HCT116 (cell line): Measurements from ENCODE around the gene THADA. TPM values are rescaled to one million over a fixed set of nuclear protein-coding genes. Genes with fewer than 3 reads are reported as not detected.

Experiments
- ATAC-seq: fragments of 200-7000 bp; cut with Tn5 transposase; 2 replicates; pipeline ENCODE4 v1.9.1; 2020; ENCODE audit warnings: mild to moderate bottlenecking, moderate library complexity
- BruUV-seq: library from RNA; stranded (reverse); fragments of 400-500 nt; replicated peaks from 2 replicates; lab custom pipeline; 2021; lab: Mats Ljungman, UMichigan
- CTCF ChIA-PET: fragments of 300-600 bp; sonication (Branson Sonifier 250); formaldehyde crosslinking; loops from one replicate; lab custom pipeline; 2021; ENCODE audit warnings: antibody characterized with exemption; lab: Charles Lee
- POLR2A ChIA-PET: fragments of 300-600, 350-600 bp; sonication (Branson Sonifier 250); formaldehyde crosslinking; loops from one replicate; lab custom pipeline; 2021; ENCODE audit warnings: antibody characterized with exemption; lab: Charles Lee
- RAD21 ChIA-PET, 2 experiments: fragments of 300-600 bp; sonication (Branson Sonifier 250); formaldehyde crosslinking; loops; one replicate each; lab custom pipeline; 2023; ENCODE audit warnings: low total read pairs in 2 of 2; ENCODE audit not compliant: uncharacterized antibody in 2 of 2, unreplicated experiment in 2 of 2, low non-redundant PET in 1 of 2; lab: Charles Lee
- DNase-seq: peaks from one replicate; pipeline ENCODE4 v3.0.0-alpha.2; 2010; ENCODE audit warnings: low read depth, low spot score
- H2AFZ ChIP-seq: fragments of 200-600 bp; shearing (Covaris generic), sonication (generic); 2 replicates; pipeline ENCODE4 v1.6.1; 2017; ENCODE audit warnings: low read depth, mixed run types, mixed read lengths, antibody characterized with exemption, low read length; ENCODE audit not compliant: poor library complexity, severe bottlenecking
- H3K27ac ChIP-seq: 2 replicates; pipeline ENCODE4 v1.5.1; 2012; ENCODE audit warnings: low read depth, low read length
- H3K27me3 ChIP-seq: fragments of 200-600 bp; sonication (generic); 2 replicates; pipeline ENCODE4 v1.6.1; 2016; ENCODE audit warnings: mixed run types, low read length, mixed read lengths; ENCODE audit not compliant: insufficient read depth
- H3K36me3 ChIP-seq, 2 experiments: fragments of 200-500 bp in 1 of 2; fragments of 200-600 bp in 1 of 2; sonication (Bioruptor generic) in 1 of 2; sonication (generic) in 1 of 2; 2 replicates each; pipeline versions ENCODE4 v1.5.1 to v1.6.1; 2014 to 2016; ENCODE audit warnings: low read length in 2 of 2, inconsistent platforms in 1 of 2, mixed read lengths in 1 of 2, mixed run types in 1 of 2; ENCODE audit not compliant: insufficient read depth in 2 of 2, control insufficient read depth in 1 of 2
- H3K4me1 ChIP-seq, 2 experiments: fragments of 200-600 bp in 1 of 2; sonication (generic) in 1 of 2; 2 replicates each; pipeline versions ENCODE4 v1.5.1 to v1.6.1; 2012 to 2017; ENCODE audit warnings: low read length in 2 of 2, inconsistent platforms in 1 of 2, mild to moderate bottlenecking in 1 of 2, mixed read lengths in 1 of 2, mixed run types in 1 of 2, moderate library complexity in 1 of 2; ENCODE audit not compliant: insufficient read depth in 2 of 2, control insufficient read depth in 1 of 2
- H3K4me2 ChIP-seq: fragments of 200-600 bp; sonication (generic); 2 replicates; pipeline ENCODE4 v1.6.1; 2017; ENCODE audit warnings: mixed run types, low read length, mixed read lengths
- H3K4me3 ChIP-seq, 2 experiments: fragments of 200-600 bp in 1 of 2; sonication (generic) in 1 of 2; replicated peaks in 1 of 2; 2 replicates each; pipeline ENCODE4 v1.5.1; 2011 to 2016; ENCODE audit warnings: low read length in 2 of 2, control low read depth in 1 of 2, low read depth in 1 of 2, mild to moderate bottlenecking in 1 of 2, mixed read lengths in 1 of 2, mixed run types in 1 of 2
- H3K79me2 ChIP-seq: fragments of 200-600 bp; sonication (generic); 2 replicates; pipeline ENCODE4 v1.6.1; 2017; ENCODE audit warnings: mild to moderate bottlenecking, mixed run types, low read length, moderate library complexity, mixed read lengths; ENCODE audit not compliant: insufficient read depth
- H3K9ac ChIP-seq: fragments of 200-600 bp; sonication (generic); 2 replicates; pipeline ENCODE4 v1.6.1; 2016; ENCODE audit warnings: low read length, mixed read lengths
- H3K9me2 ChIP-seq: fragments of 200-600 bp; sonication (generic), shearing (Covaris generic); 2 replicates; pipeline ENCODE4 v1.6.1; 2017; ENCODE audit warnings: mixed run types, mild to moderate bottlenecking, moderate library complexity; ENCODE audit not compliant: insufficient read depth
- H3K9me3 ChIP-seq, 2 experiments: fragments of 200-500 bp in 1 of 2; fragments of 200-600 bp in 1 of 2; sonication (Bioruptor generic) in 1 of 2; sonication (generic) in 1 of 2; 2 replicates each; pipeline ENCODE4 v1.6.1; 2014 to 2017; ENCODE audit warnings: low read length in 2 of 2, mixed read lengths in 2 of 2, inconsistent platforms in 1 of 2, low read depth in 1 of 2, mild to moderate bottlenecking in 1 of 2, mixed run types in 1 of 2, moderate library complexity in 1 of 2; ENCODE audit not compliant: control insufficient read depth in 1 of 2, insufficient read depth in 1 of 2
- H4K20me1 ChIP-seq: fragments of 200-600 bp; sonication (generic), shearing (Covaris generic); 2 replicates; pipeline ENCODE4 v1.6.1; 2017; ENCODE audit warnings: mixed run types, mild to moderate bottlenecking, moderate library complexity; ENCODE audit not compliant: insufficient read depth
- POLR2AphosphoS5 ChIP-seq: IDR thresholded peaks from 2 replicates; pipeline ENCODE4 v1.6.1; 2011; ENCODE audit warnings: mild to moderate bottlenecking, low read depth, low read length, moderate library complexity
- RAD21 ChIP-seq: IDR thresholded peaks from 2 replicates; pipeline ENCODE4 v1.6.1; 2012; ENCODE audit warnings: low read depth, mild to moderate bottlenecking
- SP1 ChIP-seq: IDR thresholded peaks from 2 replicates; pipeline ENCODE4 v1.6.1; 2012; ENCODE audit warnings: low read depth
- ZBTB33 ChIP-seq: IDR thresholded peaks from 2 replicates; pipeline ENCODE4 v1.6.1; 2011; ENCODE audit warnings: mild to moderate bottlenecking, low read length, moderate library complexity; ENCODE audit not compliant: insufficient replicate concordance; ENCODE audit errors: extremely low read depth
- intact Hi-C: fragments of 100-400 bp; cut with micrococcal nuclease; formaldehyde crosslinking; loops from 2 replicates; pipeline ENCODE4 v1.10.0; 2022
- total RNA-seq: library from RNA; stranded (reverse); gene quantifications from one replicate; pipeline ENCODE4 v1.2.1, GENCODE V29; 2021; ENCODE audit not compliant: unreplicated experiment
- TF ChIP-seq, protein P1 (sequence below), 3 experiments: fragments of 200-600 bp in 1 of 3; sonication (generic) in 1 of 3; IDR thresholded peaks in 2 of 3; conservative IDR thresholded peaks in 1 of 3; 2 replicates each; pipeline ENCODE4 v1.5.1; 2012 to 2017; ENCODE audit warnings: low read depth in 2 of 3, low read length in 2 of 3, antibody characterized with exemption in 1 of 3, borderline replicate concordance in 1 of 3, control low read depth in 1 of 3, mild to moderate bottlenecking in 1 of 3, mixed read lengths in 1 of 3, mixed run types in 1 of 3, moderate library complexity in 1 of 3; ENCODE audit not compliant: insufficient read depth in 1 of 3

Gene THADA
- total RNA-seq, 1 experiment from 2014 or later, result 30.7 TPM

GRCh38 chr2:43414586-43415135 is 181.2 kb downstream of the THADA start:
- Histone ChIP-seq H3K79me2 (no peaks in the 10 kb centered on the region), H3K27me3 (no peaks in the 10 kb centered on the region), H3K4me3 (no peak overlapping the region), H3K36me3 (no peaks in the 10 kb centered on the region), H3K4me1 (peaks cover 28 to 55% of the 10 kb centered on the region in 2 experiments), H3K9me3 (no peaks in the 10 kb centered on the region), H3K4me2 (no peak overlapping the region), H4K20me1 (no peaks in the 10 kb centered on the region), H3K9ac (no peak overlapping the region), H3K27ac (peak overlapping the region; percentile 55), H3K9me2 (no peaks in the 10 kb centered on the region), H2AFZ (no peak overlapping the region)
- ChIA-PET RAD21 (no interaction called here), CTCF (no interaction called here), POLR2A (interaction anchor here (0.5 kb wide), 1 partner anchor 46 kb away, joined by 3 read pairs; no protein-coding TSS in a partner anchor)
- BruUV-seq, result no TSS peak
- intact Hi-C loops, result no loop called here
- peak; percentile 27; the same call in 1 of the 2 replicates for ATAC-seq
- TF ChIP-seq ZBTB33, result no peak
- TF ChIP-seq, protein P1, sequence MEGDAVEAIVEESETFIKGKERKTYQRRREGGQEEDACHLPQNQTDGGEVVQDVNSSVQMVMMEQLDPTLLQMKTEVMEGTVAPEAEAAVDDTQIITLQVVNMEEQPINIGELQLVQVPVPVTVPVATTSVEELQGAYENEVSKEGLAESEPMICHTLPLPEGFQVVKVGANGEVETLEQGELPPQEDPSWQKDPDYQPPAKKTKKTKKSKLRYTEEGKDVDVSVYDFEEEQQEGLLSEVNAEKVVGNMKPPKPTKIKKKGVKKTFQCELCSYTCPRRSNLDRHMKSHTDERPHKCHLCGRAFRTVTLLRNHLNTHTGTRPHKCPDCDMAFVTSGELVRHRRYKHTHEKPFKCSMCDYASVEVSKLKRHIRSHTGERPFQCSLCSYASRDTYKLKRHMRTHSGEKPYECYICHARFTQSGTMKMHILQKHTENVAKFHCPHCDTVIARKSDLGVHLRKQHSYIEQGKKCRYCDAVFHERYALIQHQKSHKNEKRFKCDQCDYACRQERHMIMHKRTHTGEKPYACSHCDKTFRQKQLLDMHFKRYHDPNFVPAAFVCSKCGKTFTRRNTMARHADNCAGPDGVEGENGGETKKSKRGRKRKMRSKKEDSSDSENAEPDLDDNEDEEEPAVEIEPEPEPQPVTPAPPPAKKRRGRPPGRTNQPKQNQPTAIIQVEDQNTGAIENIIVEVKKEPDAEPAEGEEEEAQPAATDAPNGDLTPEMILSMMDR (IDR thresholded peaks at IDR 0.05 in 2 of 3, conservative IDR thresholded peaks at IDR 0.05 in 1 of 3; ENCODE audit: borderline replicate concordance in 1 of 3, insufficient read depth in 1 of 3, low read depth in 2 of 3, low read length in 2 of 3), result no peak
- no peak for TF ChIP-seq POLR2AphosphoS5
- 0 out of 2 replicates have a peak, but pooled peaks have one; percentile 9 for TF ChIP-seq RAD21
- TF ChIP-seq SP1, result 0 out of 2 replicates have a peak, but pooled peaks have one; percentile 24
- no peak for DNase-seq
